K562 (cell line): ENCODE data around the gene SYMPK. TPM values are rescaled to one million over a fixed set of nuclear protein-coding genes. Genes with fewer than 3 reads are reported as not detected.

ENCODE experiments used
- FOXA3 ChIP-seq, 2 experiments: fragments of 450-650 bp in 1 of 2; sonication (generic) in 1 of 2; formaldehyde crosslinking; IDR thresholded peaks in 1 of 2; conservative IDR thresholded peaks in 1 of 2; 2 replicates each; pipeline versions ENCODE4 v1.4.0 to v1.8.0; 2020 to 2022; ENCODE audit warnings: mild to moderate bottlenecking in 2 of 2, missing genetic modification reagents in 1 of 2
- FUS ChIP-seq: fragments of 200-400 bp; formaldehyde crosslinking; optimal IDR thresholded peaks from 2 replicates; pipeline ENCODE3; 2017; ENCODE audit warnings: low read depth, low read length
- KAT7 ChIP-seq: sonication (generic); formaldehyde crosslinking; IDR thresholded peaks from 2 replicates; pipeline ENCODE4 v1.8.0; 2022; ENCODE audit warnings: missing genetic modification reagents, mild to moderate bottlenecking, borderline replicate concordance
- KAT8 ChIP-seq: fragments of 450-650 bp; IDR thresholded peaks from 2 replicates; pipeline ENCODE4 v1.6.1; 2016; ENCODE audit warnings: low read depth, mild to moderate bottlenecking
- MAFK ChIP-seq: IDR thresholded peaks from 2 replicates; pipeline ENCODE4 v1.6.1; 2011; ENCODE audit warnings: low read length, improper control_type of control experiment
- NR2F6 ChIP-seq: fragments of 450-650 bp; formaldehyde crosslinking; IDR thresholded peaks from 2 replicates; pipeline ENCODE4 v1.4.0; 2020; ENCODE audit warnings: mild to moderate bottlenecking
- ZNF224 ChIP-seq: sonication (generic); formaldehyde crosslinking; IDR thresholded peaks from 2 replicates; pipeline ENCODE4 v1.8.0; 2022; ENCODE audit warnings: mild to moderate bottlenecking, missing genetic modification reagents
- polyA plus RNA-seq, 8 experiments: library from polyadenylated mRNA; depleted of rRNA in 4 of 8; stranded (reverse) in 5 of 8; unstranded in 3 of 8; fragments of >200 nt; fragmentation: Nextera tagmentation in 2 of 8; fragmentation: Illumina TruSeq in 1 of 8; extraction: Ambion mirVana in 2 of 8; extraction: Trizol in 1 of 8; gene quantifications; 2 replicates each; pipeline versions ENCODE4 v1.2.1 to v1.2.3, GENCODE V29; 2011 to 2014; ENCODE audit warnings: inconsistent platforms in 1 of 8, missing spikeins in 1 of 8
- total RNA-seq, 7 experiments: library from RNA; depleted of rRNA in 6 of 7; stranded (reverse); fragments of >200 nt in 6 of 7; fragmentation: Illumina TruSeq in 2 of 7; extraction: Trizol in 2 of 7; gene quantifications; 2 replicates each; pipeline versions ENCODE4 v1.2.1 to v1.2.3, GENCODE V29; 2011 to 2021; ENCODE audit warnings: low replicate concordance in 1 of 7
- TF ChIP-seq, protein P1 (sequence below): IDR thresholded peaks from 2 replicates; pipeline ENCODE4 v1.6.1; 2011; ENCODE audit not compliant: insufficient read length; ENCODE audit errors: extremely low read depth
- TF ChIP-seq, protein P2 (sequence below), 2 experiments: fragments of 450-650 bp in 1 of 2; IDR thresholded peaks; 2 replicates each; pipeline ENCODE4 v1.6.1; 2011 to 2017; ENCODE audit warnings: low read depth in 2 of 2, antibody characterized with exemption in 1 of 2, borderline replicate concordance in 1 of 2, low read length in 1 of 2, mild to moderate bottlenecking in 1 of 2, mixed read lengths in 1 of 2; ENCODE audit not compliant: control insufficient read depth in 1 of 2
- TF ChIP-seq, protein P3 (sequence below): fragments of 200-400 bp; formaldehyde crosslinking; IDR thresholded peaks from 2 replicates; pipeline ENCODE4 v1.6.1; 2017; ENCODE audit warnings: mild to moderate bottlenecking, low read depth, low read length, moderate library complexity
- TF ChIP-seq, protein P4 (sequence below): sonication (generic); formaldehyde crosslinking; IDR thresholded peaks from 2 replicates; pipeline ENCODE4 v1.8.1; 2023; ENCODE audit warnings: mild to moderate bottlenecking, missing genetic modification reagents
- TF ChIP-seq, protein P5 (sequence below), 2 experiments: fragments of 450-650 bp in 1 of 2; sonication (generic) in 1 of 2; formaldehyde crosslinking in 1 of 2; IDR thresholded peaks in 1 of 2; conservative IDR thresholded peaks in 1 of 2; 2 replicates each; pipeline versions ENCODE4 v1.6.1 to v1.8.1; 2016 to 2023; ENCODE audit warnings: mild to moderate bottlenecking in 2 of 2, moderate library complexity in 2 of 2, inconsistent platforms in 1 of 2, missing genetic modification reagents in 1 of 2
- TF ChIP-seq, protein P6 (sequence below): fragments of 250-450 bp; sonication (Bioruptor Pico); IDR thresholded peaks from 2 replicates; pipeline ENCODE4 v1.8.0; 2021; ENCODE audit warnings: moderate library complexity, mild to moderate bottlenecking, inconsistent platforms

Gene SYMPK
- total and polyA plus RNA-seq, 9 of the 15 experiments (the other 6 are each of a cell fraction or from before 2014, with no cell fraction given), result 0.73 to 95.5 (median 58.4) TPM

DNA sequence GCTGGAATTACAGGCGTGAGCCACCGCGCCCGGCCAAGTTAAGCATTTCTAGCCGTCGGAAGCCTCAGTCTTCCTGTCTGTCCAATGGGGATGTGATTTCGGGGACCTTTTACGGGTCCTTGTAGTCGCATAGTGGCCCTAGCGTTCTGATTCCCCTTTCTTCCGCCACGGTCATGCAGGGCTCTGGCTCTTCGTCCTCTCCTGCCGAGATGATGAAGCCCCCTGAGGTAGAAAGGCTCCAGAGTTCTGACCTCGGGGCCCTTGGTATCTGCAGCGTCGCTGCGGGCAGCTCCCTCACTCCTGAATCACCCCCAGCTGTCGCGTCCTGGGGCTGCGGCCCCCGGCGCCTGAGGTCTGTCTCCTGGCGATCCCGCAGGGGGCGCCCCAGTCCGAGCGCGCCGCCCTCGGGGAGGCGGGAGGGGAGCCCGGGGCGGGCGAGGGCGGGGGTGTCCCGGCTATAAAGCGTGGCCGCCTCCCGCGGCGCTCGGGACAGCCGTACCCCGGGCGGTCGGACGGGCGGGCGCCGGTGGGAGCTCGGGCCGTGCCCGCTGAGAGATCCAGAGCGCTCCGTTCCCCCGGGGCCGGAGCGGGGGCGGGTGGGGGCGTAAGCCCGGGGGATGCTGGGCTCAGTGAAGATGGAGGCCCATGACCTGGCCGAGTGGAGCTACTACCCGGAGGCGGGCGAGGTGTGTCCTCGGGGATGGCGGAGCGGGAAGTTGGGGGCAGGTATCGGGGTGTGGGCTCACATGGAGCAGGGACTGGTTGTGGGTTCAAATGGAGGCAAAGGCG lies 1.1 kb upstream of the SYMPK start, which contains the start of gene FOXA3 (continued):
- TF ChIP-seq, protein P1, sequence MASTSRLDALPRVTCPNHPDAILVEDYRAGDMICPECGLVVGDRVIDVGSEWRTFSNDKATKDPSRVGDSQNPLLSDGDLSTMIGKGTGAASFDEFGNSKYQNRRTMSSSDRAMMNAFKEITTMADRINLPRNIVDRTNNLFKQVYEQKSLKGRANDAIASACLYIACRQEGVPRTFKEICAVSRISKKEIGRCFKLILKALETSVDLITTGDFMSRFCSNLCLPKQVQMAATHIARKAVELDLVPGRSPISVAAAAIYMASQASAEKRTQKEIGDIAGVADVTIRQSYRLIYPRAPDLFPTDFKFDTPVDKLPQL, result no peak
- TF ChIP-seq KAT8, result no peak
- TF ChIP-seq, protein P2, sequence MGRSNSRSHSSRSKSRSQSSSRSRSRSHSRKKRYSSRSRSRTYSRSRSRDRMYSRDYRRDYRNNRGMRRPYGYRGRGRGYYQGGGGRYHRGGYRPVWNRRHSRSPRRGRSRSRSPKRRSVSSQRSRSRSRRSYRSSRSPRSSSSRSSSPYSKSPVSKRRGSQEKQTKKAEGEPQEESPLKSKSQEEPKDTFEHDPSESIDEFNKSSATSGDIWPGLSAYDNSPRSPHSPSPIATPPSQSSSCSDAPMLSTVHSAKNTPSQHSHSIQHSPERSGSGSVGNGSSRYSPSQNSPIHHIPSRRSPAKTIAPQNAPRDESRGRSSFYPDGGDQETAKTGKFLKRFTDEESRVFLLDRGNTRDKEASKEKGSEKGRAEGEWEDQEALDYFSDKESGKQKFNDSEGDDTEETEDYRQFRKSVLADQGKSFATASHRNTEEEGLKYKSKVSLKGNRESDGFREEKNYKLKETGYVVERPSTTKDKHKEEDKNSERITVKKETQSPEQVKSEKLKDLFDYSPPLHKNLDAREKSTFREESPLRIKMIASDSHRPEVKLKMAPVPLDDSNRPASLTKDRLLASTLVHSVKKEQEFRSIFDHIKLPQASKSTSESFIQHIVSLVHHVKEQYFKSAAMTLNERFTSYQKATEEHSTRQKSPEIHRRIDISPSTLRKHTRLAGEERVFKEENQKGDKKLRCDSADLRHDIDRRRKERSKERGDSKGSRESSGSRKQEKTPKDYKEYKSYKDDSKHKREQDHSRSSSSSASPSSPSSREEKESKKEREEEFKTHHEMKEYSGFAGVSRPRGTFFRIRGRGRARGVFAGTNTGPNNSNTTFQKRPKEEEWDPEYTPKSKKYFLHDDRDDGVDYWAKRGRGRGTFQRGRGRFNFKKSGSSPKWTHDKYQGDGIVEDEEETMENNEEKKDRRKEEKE (IDR thresholded peaks at IDR 0.05; ENCODE audit: borderline replicate concordance in 1 of 2, control insufficient read depth in 1 of 2, low read depth in 2 of 2, low read length in 1 of 2), result 0 out of 4 replicates have a peak, but pooled peaks of 1 of the 2 experiments have one; percentile 45
- TF ChIP-seq, protein P3, sequence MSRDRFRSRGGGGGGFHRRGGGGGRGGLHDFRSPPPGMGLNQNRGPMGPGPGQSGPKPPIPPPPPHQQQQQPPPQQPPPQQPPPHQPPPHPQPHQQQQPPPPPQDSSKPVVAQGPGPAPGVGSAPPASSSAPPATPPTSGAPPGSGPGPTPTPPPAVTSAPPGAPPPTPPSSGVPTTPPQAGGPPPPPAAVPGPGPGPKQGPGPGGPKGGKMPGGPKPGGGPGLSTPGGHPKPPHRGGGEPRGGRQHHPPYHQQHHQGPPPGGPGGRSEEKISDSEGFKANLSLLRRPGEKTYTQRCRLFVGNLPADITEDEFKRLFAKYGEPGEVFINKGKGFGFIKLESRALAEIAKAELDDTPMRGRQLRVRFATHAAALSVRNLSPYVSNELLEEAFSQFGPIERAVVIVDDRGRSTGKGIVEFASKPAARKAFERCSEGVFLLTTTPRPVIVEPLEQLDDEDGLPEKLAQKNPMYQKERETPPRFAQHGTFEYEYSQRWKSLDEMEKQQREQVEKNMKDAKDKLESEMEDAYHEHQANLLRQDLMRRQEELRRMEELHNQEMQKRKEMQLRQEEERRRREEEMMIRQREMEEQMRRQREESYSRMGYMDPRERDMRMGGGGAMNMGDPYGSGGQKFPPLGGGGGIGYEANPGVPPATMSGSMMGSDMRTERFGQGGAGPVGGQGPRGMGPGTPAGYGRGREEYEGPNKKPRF, result no peak
- no peak for TF ChIP-seq FOXA3 (CRISPR knock-in tag; conservative IDR thresholded peaks at IDR 0.05 in 1 of 2, IDR thresholded peaks at IDR 0.05 in 1 of 2)
- TF ChIP-seq, protein P4, sequence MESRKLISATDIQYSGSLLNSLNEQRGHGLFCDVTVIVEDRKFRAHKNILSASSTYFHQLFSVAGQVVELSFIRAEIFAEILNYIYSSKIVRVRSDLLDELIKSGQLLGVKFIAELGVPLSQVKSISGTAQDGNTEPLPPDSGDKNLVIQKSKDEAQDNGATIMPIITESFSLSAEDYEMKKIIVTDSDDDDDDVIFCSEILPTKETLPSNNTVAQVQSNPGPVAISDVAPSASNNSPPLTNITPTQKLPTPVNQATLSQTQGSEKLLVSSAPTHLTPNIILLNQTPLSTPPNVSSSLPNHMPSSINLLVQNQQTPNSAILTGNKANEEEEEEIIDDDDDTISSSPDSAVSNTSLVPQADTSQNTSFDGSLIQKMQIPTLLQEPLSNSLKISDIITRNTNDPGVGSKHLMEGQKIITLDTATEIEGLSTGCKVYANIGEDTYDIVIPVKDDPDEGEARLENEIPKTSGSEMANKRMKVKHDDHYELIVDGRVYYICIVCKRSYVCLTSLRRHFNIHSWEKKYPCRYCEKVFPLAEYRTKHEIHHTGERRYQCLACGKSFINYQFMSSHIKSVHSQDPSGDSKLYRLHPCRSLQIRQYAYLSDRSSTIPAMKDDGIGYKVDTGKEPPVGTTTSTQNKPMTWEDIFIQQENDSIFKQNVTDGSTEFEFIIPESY, result peak; percentile 77
- TF ChIP-seq, protein P5, sequence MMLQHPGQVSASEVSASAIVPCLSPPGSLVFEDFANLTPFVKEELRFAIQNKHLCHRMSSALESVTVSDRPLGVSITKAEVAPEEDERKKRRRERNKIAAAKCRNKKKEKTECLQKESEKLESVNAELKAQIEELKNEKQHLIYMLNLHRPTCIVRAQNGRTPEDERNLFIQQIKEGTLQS (IDR thresholded peaks at IDR 0.05), result no peak
- TF ChIP-seq, protein P5 (CRISPR knock-in tag; conservative IDR thresholded peaks at IDR 0.05), result no peak
- 0 out of 2 replicates have a peak, but pooled peaks have one; percentile 82 for TF ChIP-seq KAT7
- TF ChIP-seq MAFK, result no peak
- TF ChIP-seq, protein P6, sequence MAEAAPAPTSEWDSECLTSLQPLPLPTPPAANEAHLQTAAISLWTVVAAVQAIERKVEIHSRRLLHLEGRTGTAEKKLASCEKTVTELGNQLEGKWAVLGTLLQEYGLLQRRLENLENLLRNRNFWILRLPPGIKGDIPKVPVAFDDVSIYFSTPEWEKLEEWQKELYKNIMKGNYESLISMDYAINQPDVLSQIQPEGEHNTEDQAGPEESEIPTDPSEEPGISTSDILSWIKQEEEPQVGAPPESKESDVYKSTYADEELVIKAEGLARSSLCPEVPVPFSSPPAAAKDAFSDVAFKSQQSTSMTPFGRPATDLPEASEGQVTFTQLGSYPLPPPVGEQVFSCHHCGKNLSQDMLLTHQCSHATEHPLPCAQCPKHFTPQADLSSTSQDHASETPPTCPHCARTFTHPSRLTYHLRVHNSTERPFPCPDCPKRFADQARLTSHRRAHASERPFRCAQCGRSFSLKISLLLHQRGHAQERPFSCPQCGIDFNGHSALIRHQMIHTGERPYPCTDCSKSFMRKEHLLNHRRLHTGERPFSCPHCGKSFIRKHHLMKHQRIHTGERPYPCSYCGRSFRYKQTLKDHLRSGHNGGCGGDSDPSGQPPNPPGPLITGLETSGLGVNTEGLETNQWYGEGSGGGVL (CRISPR knock-in tag), result no peak
- no peak for TF ChIP-seq NR2F6
- no peak for TF ChIP-seq FUS
- TF ChIP-seq ZNF224, result 0 out of 2 replicates have a peak, but pooled peaks have one; percentile 33
